ENCODE results near the gene SGSM1.

SGSM1 gene

GRCh38 chr22:24951942-24952836 is 146.2 kb downstream of the SGSM1 start, which contains the start of gene KIAA1671:
KIAA1671 (plus strand) TSS chr22:24952716; CDS start chr22:25028000, 75,284 bp downstream.
- peak; percentile 77 for DNase-seq (ENCODE audit: low read depth)

DNA sequence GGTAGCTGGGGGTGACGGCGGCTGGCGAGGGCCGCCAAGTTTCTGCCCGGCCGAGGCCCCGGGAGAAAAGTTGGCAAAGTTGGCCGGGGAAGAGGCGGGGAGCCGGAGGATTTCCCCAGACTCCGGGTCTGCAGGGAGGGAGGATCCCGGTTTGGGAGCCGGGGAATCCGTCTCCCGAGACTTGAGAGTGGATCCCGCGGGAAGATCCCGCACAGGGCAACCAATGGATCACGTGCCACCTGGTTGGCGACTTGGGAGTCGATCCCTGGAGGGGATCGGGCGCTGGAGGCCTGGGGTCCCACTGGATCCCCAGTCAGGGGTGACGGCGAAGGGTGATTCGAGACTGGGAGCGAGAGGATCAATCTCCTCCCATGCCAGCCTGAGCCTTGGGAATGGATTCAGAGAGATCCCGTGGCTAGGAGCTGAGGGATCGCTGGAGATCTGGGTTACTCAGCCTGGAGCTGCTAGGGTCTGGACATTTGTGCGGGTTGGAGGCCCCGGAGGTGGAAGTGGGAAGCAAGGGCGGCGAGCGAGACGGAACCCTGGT is 146.9 kb downstream of the SGSM1 start:
- DNase-seq (ENCODE audit: low read depth) = no peak

GRCh38 chr22:24953384-24954113 is 147.5 kb downstream of the SGSM1 start:
- no peak for DNase-seq (ENCODE audit: low read depth)

DNA sequence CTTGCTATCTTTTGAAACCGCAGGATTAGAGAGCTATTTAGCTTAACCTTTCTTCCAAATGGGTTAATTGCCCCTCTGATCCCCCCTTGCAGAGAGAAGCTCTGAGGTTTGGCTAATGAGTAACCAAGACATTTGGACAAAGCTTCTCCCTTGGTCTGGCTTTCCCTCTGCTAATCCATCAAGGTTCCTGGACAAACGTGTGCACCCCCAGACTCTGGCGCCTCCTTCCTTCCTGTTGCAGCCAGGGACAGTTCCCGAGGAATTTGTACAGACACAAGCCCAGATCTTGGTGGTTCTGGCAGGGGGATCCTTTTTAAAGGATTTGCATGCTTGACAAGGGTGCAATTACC is 148.1 kb downstream of the SGSM1 start:
- DNase-seq (ENCODE audit: low read depth) = no peak

DNA sequence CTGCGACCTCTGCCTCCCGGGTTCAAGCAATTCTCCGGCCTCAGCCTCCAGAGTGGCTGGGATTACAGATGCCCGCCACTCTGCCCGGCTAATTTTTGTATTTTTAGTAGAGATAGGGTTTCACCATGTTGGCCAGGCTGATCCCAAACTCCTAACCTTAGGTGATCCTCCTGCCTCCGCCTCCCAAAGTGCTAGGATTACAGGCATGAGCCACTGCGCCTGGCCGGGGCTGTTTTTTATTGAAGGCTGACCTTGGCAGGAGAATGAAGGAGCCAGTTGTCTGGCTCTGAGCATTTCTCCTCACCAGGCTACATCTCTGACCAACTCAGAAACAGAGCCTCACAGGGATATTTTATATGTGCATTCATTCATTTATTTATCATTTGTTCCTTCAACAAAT is 148.8 kb downstream of the SGSM1 start:
- no peak for DNase-seq (ENCODE audit: low read depth)

DNA sequence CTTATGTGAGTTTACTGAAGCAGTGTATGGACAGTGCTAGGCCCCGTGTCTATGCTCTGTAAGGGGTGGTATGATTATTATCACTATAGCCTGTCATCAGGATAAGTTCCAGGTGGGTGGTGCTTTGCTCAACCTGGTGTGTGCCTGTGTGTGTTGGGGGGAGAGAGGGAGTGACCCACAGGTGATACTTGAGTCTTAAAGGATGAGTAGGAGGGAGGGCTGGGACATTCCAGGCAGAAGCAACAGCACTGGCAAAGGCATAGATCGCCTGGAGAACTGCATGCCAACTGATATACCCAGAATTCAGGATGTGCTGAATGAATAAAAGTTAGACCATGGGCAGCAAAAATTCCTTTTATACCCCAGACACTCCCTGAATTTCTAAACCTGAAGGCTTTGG is 151.0 kb downstream of the SGSM1 start:
- DNase-seq (ENCODE audit: low read depth) = no peak

GRCh38 chr22:24961217-24961844 is 155.3 kb downstream of the SGSM1 start:
- DNase-seq (ENCODE audit: low read depth) = no peak

GRCh38 chr22:24962094-24962493 is 156.1 kb downstream of the SGSM1 start:
- DNase-seq (ENCODE audit: low read depth) = no peak

GRCh38 chr22:24962835-24963234 is 156.8 kb downstream of the SGSM1 start:
- no peak for DNase-seq (ENCODE audit: low read depth)

DNA sequence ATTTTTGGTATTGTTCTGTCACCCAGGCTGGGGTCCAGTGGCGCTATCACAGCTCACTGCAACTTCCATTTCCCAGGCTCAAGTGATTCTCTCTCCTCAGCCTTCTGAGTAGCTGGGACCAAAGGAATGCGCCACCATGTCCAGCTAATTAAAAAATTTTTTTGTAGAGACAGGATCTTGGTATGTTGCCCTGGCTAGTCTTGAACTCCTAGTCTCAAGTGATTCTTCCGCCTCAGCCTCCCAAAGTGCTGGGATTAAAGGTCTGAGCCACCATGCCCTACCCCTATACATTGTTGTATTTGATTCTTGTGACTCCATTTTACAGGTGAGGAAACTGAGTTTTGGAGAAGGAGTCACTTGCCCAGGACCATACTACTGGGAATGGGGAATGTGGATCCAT is 158.4 kb downstream of the SGSM1 start:
- DNase-seq (ENCODE audit: low read depth) = no peak

DNA sequence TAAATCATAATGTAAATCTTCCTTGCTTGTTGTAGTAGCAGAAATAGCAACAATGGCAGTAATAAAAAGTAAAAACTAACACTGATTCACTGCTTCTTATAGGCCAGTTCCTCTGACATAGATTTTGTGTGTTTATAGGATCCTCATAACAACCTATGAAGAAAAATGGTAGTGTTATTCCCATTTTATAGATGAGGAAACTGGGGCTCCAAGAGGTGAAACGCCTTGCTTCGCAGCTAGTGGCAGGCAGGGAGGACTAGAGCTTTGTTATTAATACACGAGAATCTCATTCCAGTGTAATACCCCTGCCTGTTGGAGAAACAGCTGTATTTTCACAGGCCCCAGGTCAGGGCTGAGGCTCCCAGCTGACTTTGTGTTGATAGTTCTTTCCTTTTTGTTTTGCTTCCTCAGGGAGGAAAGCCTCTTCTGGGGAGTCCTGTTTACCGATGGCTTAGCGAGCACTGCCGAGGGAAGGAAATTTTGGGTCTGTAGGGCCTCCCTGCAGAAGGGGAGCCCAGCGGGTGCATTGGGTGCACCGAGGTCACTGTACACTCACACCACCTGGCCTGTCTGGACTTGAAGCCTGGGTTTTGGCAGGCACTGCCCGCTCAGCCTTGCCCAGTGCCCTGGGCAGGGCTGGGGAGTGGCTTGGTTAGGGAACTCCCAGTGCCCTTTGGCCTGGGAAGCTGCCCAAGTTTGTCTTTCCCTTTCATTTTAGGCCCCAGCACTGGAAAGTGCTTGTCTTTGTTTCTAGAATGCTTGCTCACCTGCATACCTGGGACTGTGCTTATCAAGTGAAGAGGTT is 160.0 kb downstream of the SGSM1 start:
- DNase-seq (ENCODE audit: low read depth) = no peak

GRCh38 chr22:24968066-24968561 is 162.1 kb downstream of the SGSM1 start:
- DNase-seq (ENCODE audit: low read depth) = no peak

- DNase-seq (ENCODE audit: low read depth) = no peak
Measured at GRCh38 chr22:24969560-24970301, 163.7 kb downstream of the SGSM1 start.

DNA sequence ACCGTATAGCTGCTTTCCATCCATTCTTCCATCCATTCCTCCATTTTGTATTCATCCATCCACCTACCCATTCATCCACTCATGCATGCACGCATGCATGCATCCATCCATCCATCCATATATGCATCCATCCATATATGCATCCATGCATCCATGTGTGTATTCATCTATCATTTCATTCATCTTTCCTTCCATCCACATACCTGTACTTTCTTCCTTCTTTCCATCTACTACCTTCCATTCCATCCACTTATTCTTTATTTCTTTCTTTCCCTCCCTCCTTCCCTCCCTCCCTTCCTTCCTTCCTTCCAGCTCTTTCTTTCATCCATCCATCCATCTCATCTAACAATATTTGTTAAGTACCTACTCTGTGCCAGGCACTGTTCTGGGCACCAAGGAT is 166.4 kb downstream of the SGSM1 start:
- DNase-seq (ENCODE audit: low read depth) = no peak

DNA sequence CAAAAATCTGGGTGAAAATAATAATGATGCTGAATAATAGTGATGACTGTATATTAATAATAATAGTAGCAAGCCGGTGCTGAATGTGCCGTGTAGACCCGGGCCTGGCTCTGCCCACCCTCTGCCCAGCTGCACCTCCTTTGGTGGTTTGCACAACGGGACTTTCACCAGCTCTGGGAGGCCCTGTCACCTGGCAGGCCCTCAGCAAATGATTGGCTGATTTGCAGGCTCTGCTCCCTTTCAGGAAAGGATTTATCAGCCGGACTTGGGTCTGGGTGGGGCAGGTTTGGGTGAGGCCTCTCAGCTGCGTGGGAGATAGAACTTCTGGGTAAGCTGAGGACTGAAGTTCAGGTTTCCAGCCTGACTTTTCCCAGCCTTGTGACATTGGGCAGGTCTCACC is 167.9 kb downstream of the SGSM1 start:
- no peak for DNase-seq (ENCODE audit: low read depth)

GRCh38 chr22:24975125-24975640 is 169.2 kb downstream of the SGSM1 start:
- DNase-seq (ENCODE audit: low read depth) = no peak

DNA sequence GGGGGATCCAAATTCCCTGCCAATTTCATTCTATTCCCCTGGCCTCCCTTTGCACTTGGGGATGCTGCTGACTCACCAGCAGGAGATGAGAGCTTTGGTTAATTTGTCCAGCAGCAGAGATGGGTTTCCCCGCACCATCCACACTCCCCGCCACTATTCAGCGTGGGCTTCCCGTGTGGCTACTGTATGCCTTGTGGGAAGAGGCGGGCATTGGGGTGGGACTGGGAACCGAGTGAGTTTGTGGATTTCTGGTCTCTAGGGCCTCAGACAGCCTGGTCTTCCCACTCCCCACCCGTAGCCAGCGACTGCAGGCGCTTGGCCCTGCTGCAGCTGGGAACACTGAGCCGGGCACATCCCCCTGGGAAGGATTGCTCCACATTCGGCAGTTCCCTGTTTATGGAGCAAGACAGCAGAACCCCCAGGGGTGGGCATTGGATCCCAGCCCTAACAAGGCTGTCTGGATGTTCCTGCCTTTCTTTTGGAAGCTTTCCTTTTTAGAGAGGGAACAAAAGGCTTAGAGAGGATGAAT is 169.9 kb downstream of the SGSM1 start:
- no peak for DNase-seq (ENCODE audit: low read depth)

DNA sequence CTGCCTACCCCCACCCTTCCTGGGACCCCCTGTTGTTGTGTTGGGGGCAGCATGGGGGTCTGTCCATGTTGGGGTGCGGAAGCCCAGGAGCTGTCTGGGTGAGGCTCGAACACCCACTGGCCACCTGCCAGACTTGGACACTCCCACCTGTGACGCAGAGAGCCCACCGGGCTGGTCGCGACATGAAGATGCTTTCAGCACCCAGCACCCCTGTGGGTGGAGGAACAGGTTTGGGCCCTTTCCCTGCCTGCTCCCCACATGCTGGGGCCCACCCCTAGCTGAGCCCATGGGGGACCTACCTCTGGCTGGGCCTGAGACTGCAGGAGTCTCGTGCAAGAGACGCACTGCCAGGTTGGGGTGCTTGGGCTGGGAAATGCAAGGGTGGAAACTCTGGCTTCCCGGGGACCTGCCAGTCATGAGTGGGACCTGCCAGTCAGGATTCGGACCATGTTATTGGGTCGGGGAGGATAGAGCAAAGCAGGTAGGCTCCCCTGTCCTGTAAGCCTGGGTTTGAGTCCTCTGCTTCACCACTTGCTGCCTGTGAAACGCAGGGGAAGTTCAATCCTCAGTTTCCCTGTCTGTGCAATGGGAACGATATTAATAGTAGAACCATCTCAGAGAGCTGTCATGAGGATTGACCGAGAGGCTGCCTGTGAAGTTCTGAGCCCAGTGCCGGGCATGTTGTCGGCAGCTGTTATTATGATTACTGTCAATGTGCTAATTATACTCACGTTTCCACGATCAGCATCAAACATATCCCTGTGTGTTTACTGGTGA is 170.6 kb downstream of the SGSM1 start:
- DNase-seq (ENCODE audit: low read depth) = no peak

Measured in stimulated activated CD8-positive, alpha-beta memory T cell treated with anti-CD3 and anti-CD28 coated beads, Interleukin-12 subunit alpha, Interleukin-12 subunit beta, amount 100 ng/mL, for 4 hours (primary cell).